GM19193 (cell line): ENCODE measurements around the gene PCGF5.

Experiments used
- POLR2A ChIP-seq: IDR thresholded peaks from 4 replicates; pipeline ENCODE4 v1.6.1; 2011; ENCODE audit not compliant: insufficient read depth, insufficient read length; ENCODE audit errors: extremely low read depth

Gene PCGF5

GRCh38 chr10:91296471-91296870, 76.0 kb downstream of the PCGF5 start:
- TF ChIP-seq POLR2A, result no peak

- peak; percentile 14 for TF ChIP-seq POLR2A
These were observed 77.9 kb downstream of the PCGF5 start for GRCh38 chr10:91298224-91298871.

GRCh38 chr10:91299999-91300575, 79.6 kb downstream of the PCGF5 start:
- TF ChIP-seq POLR2A, result no peak

GRCh38 chr10:91307489-91307888, 87.0 kb downstream of the PCGF5 start:
- no peak for TF ChIP-seq POLR2A

- no peak for TF ChIP-seq POLR2A
These were observed 89.2 kb downstream of the PCGF5 start for GRCh38 chr10:91309711-91310110.

GRCh38 chr10:91311601-91312381, 91.3 kb downstream of the PCGF5 start:
- TF ChIP-seq POLR2A, result no peak

- no peak for TF ChIP-seq POLR2A
These were observed 91.9 kb downstream of the PCGF5 start for GRCh38 chr10:91312382-91312733.

GRCh38 chr10:91313796-91314485, 93.5 kb downstream of the PCGF5 start:
- no peak for TF ChIP-seq POLR2A

- no peak for TF ChIP-seq POLR2A
These were observed 96.0 kb downstream of the PCGF5 start for GRCh38 chr10:91316486-91316885.

- TF ChIP-seq POLR2A, result no peak
These were observed 97.1 kb downstream of the PCGF5 start for GRCh38 chr10:91317541-91317940.

GRCh38 chr10:91319336-91319735, 98.9 kb downstream of the PCGF5 start:
- no peak for TF ChIP-seq POLR2A

GRCh38 chr10:91328320-91328984, 108.0 kb downstream of the PCGF5 start:
- no peak for TF ChIP-seq POLR2A
